Renal pelvis (tissue), 4 donors: ENCODE data around the gene PIEZO2. TPM values are rescaled to one million over a fixed set of nuclear protein-coding genes. Genes with fewer than 3 reads are reported as not detected.
A peak's percentile ranks its signal among the peaks of the same experiment; 100 is the strongest.

ENCODE experiments used
- DNase-seq: peaks from one replicate; pipeline ENCODE4 v3.0.0-alpha.2; 2013
- polyA plus RNA-seq, 3 donors: library from polyadenylated mRNA; unstranded; fragments of 120-200 nt; gene quantifications; one replicate each; pipeline ENCODE4 v1.2.1, GENCODE V29; 2013; ENCODE audit not compliant: insufficient read length in 3 of 3

Gene PIEZO2
- polyA plus RNA-seq, 3 donors: 15.3 to 18.2 (median 17.5) TPM

DNA sequence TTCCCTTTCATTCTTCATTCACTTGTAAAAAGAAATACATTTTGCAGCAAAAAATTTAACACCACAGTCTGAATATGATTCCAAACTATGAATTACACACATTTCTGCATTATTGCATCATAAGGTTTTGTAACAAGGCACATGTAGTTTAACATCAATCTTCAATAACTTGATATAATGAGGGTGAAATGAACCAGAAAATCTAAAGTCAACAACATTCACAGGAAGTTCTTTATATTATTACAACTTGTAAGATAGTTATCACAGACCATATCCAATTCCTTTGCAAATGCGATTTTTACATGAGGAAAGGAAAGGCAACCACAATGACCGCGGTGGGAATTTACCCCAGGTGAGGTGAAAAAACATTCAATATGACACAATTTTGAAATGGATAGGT, 410.2 kb downstream of the PIEZO2 start:
- DNase-seq: no peak

DNA sequence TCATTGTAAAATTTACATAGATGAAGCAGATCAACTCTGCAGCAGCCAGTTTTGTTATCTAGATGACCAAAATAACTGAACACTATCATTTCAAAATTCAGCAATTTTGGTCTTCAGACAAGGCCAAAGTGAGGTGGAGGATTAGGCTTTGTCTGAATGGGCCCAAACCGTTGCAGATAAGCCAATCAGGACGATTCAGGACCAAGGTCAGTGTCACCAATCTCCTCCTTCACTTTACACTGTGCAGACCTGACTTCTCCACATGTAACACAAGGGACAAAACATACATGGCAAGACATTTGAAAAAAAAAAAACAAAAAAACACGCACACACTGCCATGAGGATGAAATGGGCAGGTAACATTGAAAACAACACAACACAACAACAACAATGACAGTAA, 412.4 kb downstream of the PIEZO2 start:
- DNase-seq: no peak

DNA sequence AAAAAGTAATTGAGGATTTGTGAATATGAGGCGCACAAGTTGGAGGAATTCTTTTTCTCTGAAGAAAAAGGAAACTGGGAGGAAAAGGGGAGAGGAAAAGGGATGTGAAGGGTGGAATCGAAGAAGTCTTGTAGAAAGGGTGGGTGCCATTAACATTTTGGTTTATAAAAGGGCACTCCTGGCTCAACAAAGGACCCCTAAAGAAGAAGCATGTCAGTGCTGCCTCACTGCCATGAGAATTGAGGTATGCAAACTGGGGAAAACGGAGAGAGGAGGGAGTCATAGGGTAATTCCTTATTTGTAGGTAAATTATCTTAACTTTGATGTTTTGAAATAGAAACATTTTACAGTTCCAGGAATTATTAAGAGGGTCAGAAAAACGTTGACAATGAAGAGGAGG, 416.4 kb downstream of the PIEZO2 start:
- no peak for DNase-seq

DNA sequence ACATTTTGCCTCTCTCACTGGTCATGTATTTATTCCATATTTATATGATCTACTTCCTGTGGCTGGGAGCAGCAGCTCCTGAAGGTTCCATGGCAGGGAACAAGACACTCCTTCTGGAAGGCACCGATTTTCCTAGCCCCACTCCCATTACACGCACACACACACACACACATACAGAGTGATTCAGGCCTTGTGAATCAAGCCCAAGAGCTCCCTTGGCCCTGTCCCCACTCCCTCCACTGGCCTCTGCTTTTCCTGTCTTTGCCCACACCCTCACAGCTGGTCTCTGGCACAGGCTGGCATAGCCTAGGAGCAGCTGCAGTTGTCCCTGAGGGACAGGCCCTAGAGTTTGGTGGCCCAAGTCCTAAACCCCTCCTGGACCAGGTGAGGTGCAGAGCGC, 421.9 kb downstream of the PIEZO2 start:
- no peak for DNase-seq

DNA sequence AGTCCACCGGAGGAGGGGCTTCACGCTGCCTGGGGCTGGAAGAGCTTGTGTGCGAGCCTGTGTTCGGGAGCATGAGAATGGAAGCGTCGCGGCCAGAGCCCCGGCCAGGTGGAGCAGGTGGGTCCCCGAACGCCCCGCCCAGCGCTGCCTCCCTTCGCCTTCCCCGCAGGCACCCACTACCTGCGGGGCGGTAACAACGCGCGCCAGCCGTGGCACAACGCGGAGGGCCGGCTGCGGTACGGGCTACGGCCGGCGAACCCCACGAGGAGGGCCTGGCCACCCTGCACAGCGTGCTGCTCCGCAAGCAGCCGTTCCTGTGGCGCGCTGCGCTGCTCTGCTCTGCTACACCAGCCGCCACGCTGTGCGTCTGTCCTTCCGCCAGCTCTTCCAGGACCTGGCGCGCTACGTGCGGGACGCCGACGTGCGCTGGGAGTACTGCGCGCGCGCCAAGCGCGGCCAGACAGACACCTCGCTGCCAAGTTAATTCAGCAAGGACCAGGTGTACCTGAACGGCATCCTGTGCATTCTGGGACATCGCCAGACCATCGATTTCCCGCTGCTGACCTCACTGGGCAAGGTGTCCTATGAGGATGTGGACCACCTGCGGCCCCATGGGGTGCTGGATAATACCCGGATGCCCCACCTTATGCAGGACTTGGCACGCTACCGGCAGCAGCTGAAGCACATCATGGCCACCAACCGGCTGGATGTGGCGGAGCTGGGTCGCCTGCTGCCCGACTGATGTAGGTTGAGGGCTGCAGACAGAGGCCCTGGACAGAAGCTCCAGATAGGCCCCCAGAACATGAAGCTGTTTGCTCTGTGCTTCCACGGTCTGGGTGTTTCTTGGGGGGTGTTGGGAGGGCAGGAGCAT, 422.9 kb downstream of the PIEZO2 start:
- no peak for DNase-seq

DNA sequence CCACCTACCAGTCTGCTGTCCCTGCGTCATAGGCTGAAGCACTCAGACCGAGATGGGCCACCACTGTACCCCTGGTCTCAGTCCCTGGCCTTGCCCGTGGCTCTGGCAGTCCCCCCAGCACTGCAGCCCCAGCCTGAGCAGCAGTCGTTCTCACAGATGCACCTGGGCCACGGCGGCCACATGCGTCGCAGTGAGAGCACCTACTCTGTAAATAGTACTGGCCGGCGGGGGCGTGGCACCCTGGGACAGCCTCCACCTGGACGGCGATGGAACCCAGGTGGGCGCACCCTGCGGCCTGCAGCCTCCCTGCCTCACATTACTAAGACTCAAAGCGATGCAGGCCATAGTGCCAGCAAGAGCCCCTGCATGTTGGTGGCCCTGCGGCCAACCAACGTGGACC, 424.7 kb downstream of the PIEZO2 start:
- DNase-seq: no peak

DNA sequence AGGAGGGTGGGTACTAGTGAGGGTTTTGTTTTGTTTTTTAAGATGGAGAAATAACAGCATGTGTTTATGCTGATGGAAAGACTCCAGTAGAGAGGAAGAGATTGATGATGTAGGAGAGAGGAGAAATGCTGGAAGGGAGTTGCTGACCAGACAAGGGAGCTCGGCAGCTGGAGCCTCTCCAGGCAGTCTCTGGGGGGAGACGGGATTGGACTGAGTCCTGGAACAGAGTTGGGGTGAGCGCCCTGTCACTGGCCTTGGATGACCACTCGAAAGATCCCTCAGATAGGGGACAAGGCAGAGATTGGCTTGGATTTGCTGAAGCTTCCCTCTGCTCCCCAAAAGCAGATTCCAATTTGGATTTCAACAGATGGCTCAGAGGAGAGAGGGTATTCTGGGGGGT, 425.9 kb downstream of the PIEZO2 start:
- no peak for DNase-seq

DNA sequence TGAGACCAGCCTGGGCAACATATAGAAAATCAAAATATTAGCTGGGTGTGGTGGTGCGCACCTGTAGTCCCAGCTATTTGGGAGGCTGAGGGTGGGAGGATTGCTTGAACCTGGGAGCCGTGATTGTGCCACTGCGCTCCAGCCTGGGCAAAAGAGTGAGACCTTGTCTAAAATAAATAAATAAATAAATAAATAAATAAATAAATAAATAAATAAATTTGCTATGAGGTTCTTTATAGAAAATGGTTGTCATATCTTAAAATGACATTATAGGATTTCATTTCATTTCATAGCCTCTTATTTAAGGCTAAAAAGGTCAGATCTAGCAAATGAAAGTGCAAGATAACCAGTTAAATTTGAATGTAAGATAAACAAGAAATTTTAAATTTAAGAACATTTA, 430.6 kb downstream of the PIEZO2 start:
- no peak for DNase-seq

DNA sequence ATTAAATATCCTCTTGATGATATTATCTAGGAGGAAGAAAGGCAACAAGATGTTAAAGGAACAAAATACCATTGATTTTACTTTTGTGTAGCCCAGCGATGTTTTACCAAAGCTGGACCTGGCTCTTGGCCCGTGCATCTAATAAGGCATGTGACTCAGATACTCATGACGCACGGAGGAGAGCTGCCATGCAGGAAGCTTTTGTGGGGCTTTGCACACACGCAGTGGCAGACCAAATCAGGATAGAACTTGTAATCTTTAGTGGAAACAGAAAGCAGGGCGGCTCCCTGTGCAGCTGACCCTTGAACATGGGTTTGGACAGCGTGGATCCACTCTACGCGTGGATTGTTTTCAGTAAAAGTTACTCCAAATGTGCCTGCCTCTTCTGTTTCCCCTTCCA, 433.6 kb downstream of the PIEZO2 start:
- DNase-seq: no peak

DNA sequence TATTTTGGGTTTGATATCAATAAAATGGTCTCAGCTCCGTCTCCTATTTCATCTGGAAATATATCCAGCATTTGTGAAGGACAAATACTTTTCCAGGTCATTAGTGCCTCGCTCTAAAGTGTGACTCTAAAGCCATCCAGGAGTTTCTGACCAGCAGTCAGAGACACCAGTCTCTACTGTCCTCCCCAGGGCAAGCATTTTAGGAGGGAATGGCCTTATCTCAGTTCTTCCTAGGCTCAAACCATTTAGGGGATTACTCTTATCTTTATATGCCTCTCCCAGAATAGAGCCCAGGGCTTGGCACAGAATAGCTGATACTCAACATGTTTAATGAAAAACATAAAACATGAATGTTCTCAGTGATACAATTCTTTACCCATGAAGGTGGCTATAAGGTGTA, 436.0 kb downstream of the PIEZO2 start:
- DNase-seq: no peak

DNA sequence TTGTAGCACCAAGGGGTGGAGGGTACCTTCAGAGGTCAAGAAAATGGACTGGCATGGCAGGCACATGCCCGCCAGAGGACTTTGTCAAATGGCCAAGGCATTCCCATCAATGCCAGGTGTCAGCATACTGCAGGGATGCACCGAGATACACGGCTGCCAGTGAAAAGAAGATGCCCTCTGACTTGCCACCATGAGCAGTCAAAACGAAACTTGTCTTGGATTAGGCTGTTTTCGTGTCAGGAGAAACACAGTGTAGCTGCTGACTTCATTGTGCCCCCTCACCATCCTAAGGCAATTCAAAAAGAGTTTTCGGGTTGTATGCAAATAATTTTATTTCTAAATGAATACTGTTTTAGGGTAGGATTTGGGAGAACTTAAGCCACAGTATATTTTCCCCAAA, 442.1 kb downstream of the PIEZO2 start:
- no peak for DNase-seq

DNA sequence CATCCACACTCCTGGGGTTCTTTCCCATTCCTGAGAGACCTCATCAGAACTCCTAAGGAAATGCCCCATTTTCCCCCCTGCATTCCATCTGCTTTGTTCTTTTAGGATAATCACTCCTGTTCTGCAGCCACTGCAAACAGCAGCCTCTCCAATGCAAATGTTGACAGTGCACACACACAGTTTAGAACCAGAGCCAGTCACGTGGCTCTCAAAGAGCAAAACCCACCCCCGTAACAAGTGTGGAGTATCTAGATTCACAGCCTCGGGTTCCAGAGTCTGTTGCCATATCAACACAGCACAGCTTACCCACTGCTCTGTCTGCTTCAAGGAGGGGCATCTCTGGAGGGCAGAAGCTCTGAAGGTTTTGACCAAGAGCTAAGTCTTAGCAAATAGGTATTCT, 443.6 kb downstream of the PIEZO2 start:
- DNase-seq: no peak

DNA sequence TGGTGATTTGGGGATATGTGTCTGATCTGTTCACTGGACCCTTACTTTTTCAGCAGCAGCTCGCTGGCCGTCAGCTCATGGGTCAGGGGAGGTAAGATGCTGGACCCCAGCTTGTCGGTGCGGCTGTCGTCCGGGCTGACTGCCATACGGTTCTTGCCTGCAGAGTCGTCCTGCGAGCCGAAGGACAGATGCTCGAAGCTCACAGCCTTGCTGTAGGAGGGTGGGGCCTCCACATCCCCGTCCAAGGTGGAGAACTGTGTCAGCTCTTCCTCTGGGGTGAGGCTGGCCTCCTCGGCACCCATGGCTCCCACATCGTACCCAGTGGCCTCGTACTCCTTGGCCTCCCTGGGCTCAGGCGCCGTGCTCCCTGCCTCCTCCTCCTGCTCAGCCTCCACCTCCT, 444.1 kb downstream of the PIEZO2 start:
- DNase-seq: no peak

DNA sequence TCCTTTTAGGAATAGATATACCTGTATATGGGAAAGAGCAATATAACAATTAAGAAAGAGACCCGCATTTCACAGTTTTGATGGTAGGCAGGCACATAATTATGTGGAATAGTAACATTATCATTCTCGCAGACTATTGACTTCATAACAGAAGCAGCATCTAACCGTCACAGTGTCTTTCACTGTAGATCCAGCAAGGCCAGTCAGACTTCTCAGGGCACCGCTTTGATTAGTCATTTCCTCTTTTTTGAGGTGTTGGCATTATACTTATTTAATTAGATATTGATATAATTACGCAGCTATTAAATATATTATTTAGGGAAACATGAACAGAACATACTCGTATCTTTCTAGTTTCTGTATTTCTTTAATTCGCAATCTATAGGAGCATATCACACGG, 447.2 kb downstream of the PIEZO2 start:
- no peak for DNase-seq

DNA sequence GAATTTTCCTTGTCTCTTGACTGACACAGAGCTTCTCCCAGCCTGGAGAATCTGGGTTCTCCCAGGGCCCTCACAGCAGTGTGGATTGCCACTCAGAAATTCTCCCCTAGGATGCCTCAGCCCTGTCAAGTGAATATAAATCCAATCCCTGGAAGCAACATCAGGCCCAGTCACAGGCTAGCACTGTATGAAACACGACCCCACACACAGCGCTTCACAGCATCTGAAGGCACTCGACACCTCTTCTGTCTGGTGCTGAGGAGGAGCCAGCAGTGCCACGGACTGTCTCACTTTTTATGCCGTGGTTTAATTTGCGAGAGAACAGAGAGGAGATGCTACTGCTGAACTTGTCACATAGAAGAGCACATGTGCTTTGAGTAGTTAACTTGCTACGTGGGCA, 459.0 kb downstream of the PIEZO2 start:
- no peak for DNase-seq

DNA sequence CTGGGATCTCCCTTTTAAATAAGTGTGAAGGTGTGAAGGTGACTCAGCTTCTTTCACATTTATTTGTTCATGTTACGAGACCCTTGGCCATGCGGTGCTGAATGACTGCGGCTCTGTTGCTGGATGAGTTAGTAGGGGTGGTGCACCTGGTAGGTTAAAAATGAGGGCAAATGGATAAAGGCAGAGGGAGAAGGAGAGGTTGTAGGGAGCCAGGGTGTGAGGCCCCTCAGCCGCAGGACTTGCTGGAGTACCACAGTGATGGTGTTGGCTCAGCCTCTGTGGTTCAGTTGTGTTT, 459.4 kb downstream of the PIEZO2 start:
- no peak for DNase-seq

DNA sequence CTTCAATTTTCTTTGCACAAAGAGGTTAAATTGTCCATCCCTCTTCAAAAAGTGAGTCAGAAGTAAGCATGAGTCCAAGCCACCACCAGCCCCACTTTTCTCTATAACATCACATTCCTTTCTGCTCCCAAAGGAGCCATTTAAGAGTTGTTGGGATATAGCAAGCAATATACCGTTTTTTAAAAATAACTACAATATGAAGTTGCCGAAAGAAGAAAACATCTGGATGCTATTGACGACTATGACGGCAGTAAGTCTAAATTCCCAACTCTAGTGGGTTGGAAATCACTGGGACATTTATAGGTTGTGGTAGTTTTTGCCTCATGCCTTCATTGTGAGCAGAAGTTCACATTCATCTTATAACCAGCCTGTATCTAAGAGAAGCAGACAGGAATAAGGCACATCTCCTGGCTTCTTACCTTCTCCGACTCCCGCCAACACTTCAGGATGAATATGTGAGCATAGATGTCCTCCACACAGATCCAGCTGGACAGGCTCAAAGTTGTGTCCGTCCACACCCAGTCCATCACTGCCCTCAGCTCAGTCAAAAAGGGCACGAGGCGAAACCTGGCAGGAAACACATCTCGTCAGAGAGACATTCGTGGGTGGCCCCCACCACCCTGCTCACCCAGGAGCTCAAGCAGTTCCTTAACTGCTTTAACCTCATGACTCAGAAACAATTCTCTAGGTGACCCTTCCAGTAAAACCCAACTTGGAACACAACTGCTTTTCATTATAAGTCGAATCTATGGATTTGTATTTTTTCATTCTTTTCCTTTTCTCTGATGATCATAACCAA, 459.9 kb downstream of the PIEZO2 start:
- peak; percentile 22 for DNase-seq

DNA sequence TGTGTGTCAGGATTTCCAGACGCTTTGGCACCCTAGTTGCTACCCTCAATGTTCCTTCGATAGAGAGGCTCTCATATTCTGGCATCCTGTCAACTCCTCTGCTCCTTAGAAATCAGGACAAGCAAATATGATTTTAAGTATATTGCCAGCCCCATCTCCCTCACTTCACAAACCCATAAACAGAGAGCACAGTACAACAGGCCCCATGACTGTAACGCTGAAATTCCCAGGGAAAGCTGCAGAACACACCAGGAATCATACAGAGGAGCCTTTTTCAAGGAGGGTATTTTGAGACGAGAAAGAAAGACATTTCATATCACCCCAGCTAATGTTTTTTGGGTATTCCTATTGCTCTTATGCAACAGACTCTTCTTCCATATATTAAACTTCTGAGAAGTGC, 460.6 kb downstream of the PIEZO2 start:
- no peak for DNase-seq

DNA sequence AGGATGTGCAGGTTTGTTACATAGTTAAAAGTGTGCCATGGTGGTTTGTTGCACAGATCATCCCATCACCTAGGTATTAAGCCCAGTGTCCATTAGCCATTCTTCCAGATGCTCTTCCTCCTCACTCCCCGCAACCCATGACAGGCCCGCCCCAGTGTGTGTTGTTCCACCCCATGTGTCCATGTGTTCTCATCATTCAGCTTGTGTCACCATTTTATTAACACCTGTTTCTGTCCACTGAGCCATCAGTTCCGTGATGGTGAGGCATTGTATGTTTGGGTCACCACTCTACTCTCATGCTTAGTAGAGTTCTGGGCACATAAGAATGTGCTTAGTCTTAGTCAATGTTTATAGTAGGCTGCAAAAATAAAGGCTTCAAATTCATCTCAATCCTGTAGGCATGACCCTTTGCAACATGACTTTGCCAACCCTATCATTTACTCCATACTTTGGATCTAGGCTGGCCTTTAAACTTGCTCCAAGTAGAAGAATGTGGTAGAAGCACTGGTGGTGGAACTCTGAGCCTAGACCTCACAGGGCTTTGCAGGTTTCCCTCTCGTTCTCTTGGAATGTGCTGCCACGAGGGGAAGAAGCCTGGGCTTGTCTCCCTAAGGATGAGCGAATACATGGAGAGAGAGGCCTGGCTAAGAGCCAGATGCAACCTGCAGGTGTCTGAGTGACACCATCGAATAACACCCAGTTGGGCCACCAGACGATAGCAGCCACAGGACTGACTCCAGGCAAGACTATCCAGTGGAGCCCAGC, 462.0 kb downstream of the PIEZO2 start:
- DNase-seq: no peak

DNA sequence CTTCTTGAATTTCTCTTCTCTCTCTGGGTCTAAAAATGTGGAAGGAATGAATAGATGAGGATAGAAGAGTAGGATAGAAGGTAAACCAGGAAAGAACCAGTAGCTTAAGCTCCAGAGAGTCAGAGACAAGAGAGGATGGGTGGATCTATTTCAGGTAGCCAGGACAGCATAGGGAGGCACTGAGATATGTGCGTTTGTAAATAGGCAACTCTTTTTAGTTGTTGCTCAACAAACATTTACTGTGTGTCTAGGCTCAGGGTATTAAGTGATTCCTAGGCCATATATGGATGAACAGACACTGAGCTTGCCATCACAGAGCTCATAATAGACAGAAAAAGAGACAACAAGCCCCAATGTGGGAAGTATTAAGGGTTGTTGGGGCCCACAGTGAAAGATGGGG, 463.1 kb downstream of the PIEZO2 start:
- DNase-seq: no peak

DNA sequence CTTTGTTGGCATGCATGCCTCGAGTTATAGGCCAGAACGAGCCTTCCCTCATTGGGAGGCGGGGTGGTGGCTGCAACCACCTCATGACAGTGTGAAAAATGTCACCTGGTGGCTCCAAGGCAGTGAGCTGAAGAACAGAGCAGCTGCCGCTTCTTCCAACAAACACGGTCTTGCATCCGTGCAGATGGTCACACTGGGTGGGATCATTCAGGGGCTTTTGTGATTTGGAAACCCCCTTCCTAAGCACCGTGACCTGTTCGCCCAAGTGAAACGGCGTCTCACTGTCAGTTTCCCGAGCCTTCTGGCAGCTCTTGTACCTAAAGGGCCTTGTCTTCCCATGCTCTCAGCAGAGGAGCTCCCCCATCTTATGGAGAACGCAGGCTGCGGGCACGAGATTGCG, 463.9 kb downstream of the PIEZO2 start:
- DNase-seq: no peak

DNA sequence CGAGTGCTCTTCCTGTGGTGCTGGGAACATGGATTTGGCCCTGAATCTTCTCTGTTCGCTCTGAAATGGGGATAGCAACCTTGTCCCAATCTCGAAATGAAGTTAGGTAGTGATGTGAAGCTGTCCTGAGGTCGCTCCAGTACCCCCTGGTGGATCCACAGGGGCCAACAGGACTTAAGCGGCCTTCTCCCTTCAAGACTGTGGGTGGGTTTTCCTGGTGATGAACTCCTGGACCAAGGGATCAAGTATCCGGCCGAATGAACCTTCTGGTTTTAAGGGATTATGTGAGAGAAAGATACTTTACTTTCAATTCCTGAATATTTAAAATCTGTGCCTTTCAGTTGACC, 467.0 kb downstream of the PIEZO2 start:
- DNase-seq: no peak
